ENCODE data around the gene PAQR8.

Gene PAQR8, protein sequence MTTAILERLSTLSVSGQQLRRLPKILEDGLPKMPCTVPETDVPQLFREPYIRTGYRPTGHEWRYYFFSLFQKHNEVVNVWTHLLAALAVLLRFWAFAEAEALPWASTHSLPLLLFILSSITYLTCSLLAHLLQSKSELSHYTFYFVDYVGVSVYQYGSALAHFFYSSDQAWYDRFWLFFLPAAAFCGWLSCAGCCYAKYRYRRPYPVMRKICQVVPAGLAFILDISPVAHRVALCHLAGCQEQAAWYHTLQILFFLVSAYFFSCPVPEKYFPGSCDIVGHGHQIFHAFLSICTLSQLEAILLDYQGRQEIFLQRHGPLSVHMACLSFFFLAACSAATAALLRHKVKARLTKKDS

DNA sequence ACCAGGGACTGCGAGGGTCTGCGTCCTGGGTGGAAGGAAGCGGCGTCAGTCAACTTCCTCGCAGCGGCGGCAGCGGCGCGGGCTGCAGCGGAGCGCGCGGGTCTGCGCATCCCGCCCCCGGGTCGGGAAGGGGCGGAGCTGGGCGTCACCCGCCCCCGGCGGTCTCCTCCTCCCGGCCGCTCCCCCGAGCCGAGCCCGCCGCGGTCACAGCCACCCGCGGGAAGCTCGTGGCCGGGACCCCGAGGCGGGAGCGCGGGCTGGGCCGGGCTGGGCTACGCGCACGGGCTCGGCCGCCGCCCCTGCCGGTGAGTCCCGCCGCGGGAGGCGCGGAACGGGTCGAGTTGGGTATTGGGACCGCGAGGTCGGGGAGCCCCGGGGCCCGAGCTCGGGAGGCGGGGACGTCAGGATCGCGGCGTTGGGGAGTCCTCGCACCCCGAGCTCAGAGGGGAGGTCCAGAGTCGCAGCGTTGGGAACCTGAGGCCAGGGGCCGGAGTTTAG, at the start of gene PAQR8:
Gene PAQR8, plus strand, starts transcription at position 207 of the 498 bp plus-strand sequence. CDS start 41,063 bp downstream, outside the sequence.
- DNase-seq (ENCODE audit: low read depth in 2 of 2) = peak; percentile 58 to 69

GRCh38 chr6:52312461-52312860, 49.5 kb upstream of the PAQR8 start:
- DNase-seq (ENCODE audit: low read depth in 2 of 2) = no peak

DNA sequence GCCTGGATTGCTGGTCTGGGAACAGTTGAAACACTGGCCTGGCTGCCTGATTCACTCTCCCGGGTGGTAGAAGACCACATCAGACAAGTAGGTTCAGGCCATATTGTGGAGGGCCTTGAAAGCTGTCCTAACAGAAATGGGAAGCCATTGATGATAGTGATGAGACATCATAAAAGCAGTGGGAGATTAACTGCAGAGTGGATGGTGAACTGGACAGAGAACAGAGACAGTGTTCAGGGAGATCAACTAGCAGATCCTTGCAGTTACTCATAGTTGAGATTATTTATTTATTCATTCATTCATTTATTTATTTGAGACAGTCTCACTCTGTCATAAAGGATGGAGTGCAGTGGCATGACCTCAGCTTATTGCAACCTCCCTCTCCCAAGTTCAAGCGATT, 47.2 kb upstream of the PAQR8 start:
- DNase-seq (ENCODE audit: low read depth in 2 of 2) = no peak

DNA sequence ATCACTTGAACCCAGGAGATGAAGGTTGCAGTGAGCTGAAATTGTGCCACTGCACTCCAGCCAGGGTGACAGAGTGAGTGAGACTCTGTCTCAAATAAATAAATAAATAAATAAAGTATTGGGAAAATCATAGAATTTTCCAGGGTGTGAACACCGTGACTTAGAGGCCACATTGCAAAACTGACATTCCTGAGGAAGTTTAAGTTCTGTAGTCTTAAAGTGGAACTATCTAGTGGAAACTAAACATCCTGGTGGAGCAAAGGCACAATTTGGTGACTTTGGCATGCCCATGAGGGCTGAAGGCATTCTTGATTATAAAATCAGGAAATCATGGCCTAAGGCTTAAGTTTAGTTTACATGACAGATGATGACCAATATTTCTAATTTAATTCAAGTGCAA, 44.7 kb upstream of the PAQR8 start:
- DNase-seq (ENCODE audit: low read depth in 2 of 2) = no peak

DNA sequence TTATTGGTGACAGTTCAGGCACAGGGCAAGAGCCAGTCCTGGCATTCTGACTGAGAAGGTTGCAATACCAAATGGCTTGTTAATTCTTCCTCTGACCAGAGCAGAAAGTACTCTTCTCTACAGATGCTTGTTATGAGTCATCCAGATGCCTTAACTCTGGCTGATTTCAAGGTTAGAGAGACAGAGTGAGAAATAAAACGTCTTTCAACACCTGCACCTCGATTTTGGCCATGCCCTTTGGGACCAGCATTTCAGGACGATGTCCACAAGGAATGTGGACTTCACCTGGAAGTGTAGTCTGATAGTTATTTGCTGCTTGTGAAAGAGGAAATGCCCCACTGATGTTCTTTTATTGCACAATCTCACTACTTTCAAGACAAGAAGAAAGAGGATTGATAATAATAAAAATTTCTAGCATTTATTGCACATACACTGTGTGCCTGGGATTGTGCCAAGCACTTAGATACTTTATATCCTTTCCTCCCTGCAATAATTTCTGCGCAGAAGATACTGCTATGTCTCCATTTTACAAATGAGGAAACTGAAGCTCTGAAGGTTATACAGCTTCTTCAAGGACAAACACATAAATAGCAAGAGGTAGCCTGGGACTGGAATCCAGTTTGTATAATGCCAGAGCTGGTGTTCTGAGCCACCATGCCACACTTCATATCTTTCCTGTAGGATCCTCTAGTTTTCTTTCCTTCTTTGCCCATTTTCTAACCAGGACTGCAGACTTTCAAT, 43.9 kb upstream of the PAQR8 start:
- DNase-seq (ENCODE audit: low read depth in 2 of 2) = no peak

DNA sequence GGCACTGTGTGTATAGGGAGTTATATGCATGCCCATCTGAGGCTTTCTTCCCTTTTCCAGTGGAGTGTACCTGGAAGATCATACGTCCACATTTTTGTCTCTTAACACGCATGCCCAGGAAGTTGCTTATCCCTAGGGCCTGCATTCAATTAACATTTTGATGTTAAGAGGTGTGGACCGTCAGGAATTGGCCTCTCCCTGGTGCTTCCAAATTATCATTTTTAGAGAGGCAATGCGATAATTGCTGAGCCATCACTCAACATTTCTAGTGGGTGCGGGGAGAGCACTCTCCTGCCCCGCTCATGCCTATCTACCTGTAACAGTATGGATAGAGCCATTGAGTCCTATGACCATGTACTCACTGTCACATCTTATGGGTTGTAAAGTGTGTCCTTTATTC, 37.8 kb upstream of the PAQR8 start:
- DNase-seq (ENCODE audit: low read depth in 2 of 2) = no peak

DNA sequence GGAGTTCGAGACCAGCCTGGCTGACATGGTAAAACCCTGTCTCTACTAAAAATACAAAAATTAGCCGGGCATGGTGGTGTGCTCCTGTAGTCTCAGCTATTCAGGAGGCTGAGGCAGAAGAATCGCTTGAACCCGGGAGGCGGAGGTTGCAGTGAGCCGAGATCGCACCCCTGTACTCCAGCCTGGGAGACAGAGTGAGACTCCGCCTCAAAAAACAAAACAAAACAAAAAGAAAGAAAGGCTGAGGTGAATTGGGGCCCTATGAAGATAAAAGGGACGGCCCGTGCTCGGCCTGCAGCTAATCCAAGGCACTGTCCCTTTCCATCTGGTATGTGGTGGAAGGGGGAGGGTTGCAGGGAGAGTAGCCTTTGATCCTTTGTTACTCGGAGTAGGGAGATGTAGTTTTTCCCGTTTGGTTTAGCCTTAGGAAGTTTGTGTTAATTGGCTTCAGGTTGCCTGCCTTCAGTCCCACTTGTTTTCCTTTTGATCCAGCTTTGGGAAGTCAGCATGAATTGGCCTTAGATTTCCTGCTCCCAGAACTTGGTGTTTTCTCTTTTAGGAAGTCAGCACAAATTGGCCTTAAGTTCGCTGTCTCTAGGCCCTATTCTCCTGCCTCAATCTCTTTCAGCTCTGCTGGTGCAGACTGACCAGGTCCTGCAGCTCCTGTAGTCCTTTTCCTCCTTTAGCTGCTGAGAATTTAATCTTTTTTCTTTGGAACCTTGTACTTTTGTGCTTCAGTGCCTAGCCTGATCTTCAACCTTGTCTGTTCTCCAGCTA, 36.1 kb upstream of the PAQR8 start:
- no peak for DNase-seq (ENCODE audit: low read depth in 2 of 2)

DNA sequence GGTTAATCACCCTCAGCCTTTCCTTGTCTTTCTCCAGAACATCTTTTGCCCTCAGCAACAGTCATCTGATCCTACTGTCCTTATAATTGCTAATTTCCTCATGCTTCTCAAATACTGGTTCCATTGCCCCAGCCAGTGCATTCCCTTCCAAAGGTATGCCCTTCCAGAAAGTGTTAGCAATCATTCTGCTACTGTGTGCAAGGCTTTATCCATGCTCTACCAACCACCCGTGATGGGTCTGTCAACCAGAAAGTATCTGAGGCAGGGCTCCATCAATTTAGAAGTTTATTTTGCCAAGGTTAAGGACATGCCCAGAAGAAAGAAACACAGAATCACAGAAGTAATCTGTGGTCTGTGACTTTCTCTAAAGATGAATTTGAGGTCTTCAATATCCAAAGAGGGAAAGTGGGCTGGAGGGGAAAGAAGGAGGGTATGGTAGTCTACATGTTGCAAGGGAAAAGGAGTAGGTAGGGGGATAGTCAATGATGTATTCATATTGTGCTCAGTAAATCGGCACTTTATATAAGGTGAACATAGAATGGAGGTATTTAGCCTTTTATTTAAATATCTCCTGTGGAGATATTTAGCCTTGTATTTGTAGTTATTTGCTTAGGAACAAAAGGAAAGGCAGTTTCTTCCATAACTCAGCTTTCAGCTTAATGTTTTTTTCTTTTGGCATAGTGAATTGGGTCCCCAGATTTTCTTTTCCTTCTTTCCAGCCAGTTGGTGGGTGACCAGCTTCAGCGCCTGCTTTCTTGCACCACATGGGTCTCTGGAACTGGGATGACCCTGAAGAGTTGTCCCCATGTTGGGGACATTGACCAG, 35.2 kb upstream of the PAQR8 start:
- no peak for DNase-seq (ENCODE audit: low read depth in 2 of 2)

GRCh38 chr6:52328303-52328662, 33.7 kb upstream of the PAQR8 start:
- DNase-seq (ENCODE audit: low read depth in 2 of 2) = no peak

GRCh38 chr6:52328729-52329128, 33.2 kb upstream of the PAQR8 start:
- DNase-seq (ENCODE audit: low read depth in 2 of 2) = no peak

DNA sequence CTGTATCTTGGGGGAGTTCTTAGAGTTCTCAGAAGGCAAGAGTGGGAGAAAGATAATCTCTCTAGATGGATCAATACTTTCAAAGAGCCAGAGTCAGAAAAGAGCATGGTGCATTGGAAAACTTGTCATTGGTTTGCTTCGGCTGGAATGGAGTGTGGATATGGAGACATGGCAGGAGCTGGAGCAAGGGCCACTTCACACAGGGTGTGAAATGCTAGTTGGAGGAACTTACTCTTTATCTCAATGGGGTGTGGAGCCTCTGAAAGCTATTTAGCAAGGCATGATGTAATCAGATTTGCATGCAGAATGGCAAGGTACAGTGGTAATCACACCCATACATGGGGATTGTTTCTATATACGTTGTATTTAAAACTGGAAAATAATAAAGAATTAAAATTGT, 31.5 kb upstream of the PAQR8 start:
- no peak for DNase-seq (ENCODE audit: low read depth in 2 of 2)

GRCh38 chr6:52331793-52332457, 30.0 kb upstream of the PAQR8 start:
- DNase-seq (ENCODE audit: low read depth in 2 of 2) = no peak

DNA sequence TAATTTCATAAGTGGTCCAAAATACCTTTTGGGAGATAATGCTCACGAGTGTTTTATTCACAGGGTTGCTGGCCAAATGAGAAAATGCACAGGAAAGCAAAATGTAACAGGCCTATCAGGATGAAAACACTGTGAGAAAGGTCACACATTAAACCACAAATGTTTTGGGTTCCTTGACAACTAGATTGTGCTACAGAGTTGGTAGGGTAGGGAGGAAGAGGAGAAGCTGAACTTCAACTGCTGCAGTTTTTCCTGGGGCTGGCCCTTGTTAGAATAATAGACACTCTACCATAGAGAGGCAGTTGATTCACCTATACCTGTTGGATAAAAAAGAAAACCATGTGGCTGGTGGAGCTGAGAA, 28.1 kb upstream of the PAQR8 start:
- no peak for DNase-seq (ENCODE audit: low read depth in 2 of 2)

GRCh38 chr6:52335576-52335975, 26.4 kb upstream of the PAQR8 start:
- no peak for DNase-seq (ENCODE audit: low read depth in 2 of 2)

DNA sequence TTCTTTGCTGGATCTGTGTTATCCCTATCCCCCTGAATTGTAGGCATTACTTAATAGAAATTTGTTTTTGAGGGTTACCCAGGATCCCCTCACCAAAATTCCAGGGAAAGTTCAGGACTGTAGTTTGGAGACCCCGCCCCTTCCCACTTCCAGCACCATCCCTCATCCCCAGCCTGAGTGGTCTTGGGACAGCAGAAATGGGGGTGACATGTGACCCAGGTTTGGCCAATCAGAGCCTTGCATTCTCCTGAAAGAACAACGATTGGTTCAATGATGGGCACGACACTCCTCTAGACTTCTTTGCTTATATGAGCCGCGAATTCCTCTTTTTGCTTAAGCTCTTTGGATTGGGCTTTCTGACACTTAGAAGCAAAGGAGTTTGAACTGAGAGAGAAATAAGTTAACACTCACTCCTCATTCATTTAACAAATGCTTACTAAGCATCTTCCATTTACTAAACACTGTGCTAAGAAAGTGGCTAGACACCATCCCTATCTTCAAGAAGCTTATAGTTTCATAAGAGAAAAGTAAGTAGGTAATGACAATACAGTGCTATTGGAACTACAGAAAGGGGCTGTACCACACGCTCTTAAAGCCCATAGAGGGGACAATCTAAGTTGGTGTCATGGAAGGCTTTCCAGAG, 24.9 kb upstream of the PAQR8 start:
- no peak for DNase-seq (ENCODE audit: low read depth in 2 of 2)

- no peak for DNase-seq (ENCODE audit: low read depth in 2 of 2)
Measured at GRCh38 chr6:52337633-52338290, 24.2 kb upstream of the PAQR8 start.

GRCh38 chr6:52340603-52340880, 21.4 kb upstream of the PAQR8 start:
- DNase-seq (ENCODE audit: low read depth in 2 of 2) = no peak

DNA sequence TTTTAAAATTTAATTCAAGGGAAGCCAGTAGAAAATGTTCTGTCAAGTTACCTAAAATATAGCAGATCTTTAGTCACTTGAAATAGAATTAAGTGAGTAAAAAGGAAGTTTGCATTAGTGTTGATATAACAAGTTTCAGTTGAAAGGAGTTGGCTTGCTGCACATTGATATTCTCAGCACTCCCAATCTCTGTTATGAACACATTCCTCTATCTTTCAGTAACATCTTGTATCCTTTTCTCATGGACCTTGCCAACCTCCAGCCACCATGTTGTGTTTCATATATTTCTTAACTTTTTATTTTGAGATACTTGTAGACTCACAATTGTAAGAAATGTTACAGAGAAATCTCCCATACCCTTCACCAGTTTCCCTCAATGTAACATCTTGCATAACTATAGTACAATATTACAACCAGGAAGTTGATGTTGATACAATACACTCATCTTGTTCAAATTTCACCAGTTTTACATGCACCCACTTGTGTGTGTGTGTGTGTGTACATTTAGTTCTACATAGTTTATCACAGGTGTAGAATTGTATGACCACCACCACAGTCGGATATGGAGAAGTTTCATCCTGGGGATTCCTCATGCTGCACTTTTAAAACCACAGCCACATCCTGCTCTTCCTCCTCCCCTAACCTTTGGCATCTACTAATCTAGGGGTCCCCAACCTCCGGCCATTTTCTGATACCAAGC, 20.2 kb upstream of the PAQR8 start:
- no peak for DNase-seq (ENCODE audit: low read depth in 2 of 2)

DNA sequence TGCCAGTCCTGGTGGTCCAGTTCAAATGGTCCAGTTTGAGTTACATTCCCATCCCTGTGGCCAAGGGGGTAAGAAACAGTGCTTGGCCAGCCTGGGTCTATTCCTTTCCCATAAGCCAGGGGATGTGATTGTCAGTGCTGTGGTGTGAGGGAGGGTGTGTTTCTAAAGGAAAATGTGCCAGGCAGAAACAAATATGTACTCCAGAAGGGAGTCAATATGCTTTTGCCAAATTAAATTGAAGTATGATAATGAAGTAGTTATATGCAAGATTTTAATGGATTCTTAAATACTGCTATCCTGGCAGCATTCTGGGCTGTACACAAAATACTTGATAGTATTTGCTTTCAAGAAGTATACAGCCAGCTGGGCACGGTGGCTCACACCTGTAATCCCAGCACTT, 16.6 kb upstream of the PAQR8 start:
- no peak for DNase-seq (ENCODE audit: low read depth in 2 of 2)

DNA sequence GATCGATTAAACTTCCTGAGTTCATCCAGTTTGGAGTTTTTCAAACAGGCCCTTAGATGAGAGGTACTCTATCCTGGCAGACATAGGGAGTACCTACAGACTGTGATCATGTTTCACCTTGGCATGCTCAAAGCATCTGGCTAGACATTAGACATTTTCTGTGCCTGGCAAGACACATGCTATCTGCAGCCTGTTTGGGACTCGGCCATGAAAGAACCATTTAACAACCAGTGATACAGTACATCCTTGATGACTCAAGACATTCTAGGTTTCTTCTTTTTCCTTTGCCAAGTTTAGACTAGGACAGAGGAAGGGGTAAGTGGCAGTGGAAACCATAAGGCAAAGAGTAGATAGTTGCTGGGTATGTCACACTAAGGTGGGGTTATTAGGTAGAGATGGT, 15.4 kb upstream of the PAQR8 start:
- no peak for DNase-seq (ENCODE audit: low read depth in 2 of 2)

All from stimulated activated CD8-positive, alpha-beta memory T cell treated with anti-CD3 and anti-CD28 coated beads, Interleukin-7, amount 100 ng/mL, for 1 hour (primary cell).